Esophagus muscularis mucosa (tissue), 4 donors: ENCODE measurements around the gene ZNF618. TPM values are rescaled to one million over a fixed set of nuclear protein-coding genes. Genes with fewer than 3 reads are reported as not detected.

ENCODE experiments used
- DNase-seq: peaks from one replicate; pipeline ENCODE4 v3.0.0-alpha.2; 2017; ENCODE audit errors: extremely low spot score
- H3K27ac ChIP-seq, 4 donors: fragments of 200-600 bp; sonication (generic); replicated peaks in 1 of 4; 1 replicate in 3 of 4; 2 replicates in 1 of 4; pipeline ENCODE4 v1.5.1; 2016 to 2019; ENCODE audit warnings: mild to moderate bottlenecking in 1 of 4
- H3K27me3 ChIP-seq, 4 donors: fragments of 200-600 bp; sonication (generic); one replicate each; pipeline versions ENCODE4 v1.5.1 to v1.6.0; 2016 to 2019
- H3K36me3 ChIP-seq, 4 donors: fragments of 200-600 bp; sonication (generic); one replicate each; pipeline ENCODE4 v1.5.1; 2016 to 2019
- H3K4me1 ChIP-seq, 4 donors: fragments of 200-600 bp; sonication (generic); one replicate each; pipeline ENCODE4 v1.5.1; 2016 to 2019
- H3K4me3 ChIP-seq, 4 donors: fragments of 200-600 bp; sonication (generic); 1 replicate in 2 of 4; 2 replicates in 2 of 4; pipeline ENCODE4 v1.5.1; 2016 to 2019; ENCODE audit warnings: mild to moderate bottlenecking in 4 of 4, moderate library complexity in 1 of 4
- H3K9me3 ChIP-seq, 4 donors: fragments of 200-600 bp; sonication (generic); 1 replicate in 3 of 4; 2 replicates in 1 of 4; pipeline ENCODE4 v1.5.1; 2016 to 2019
- EP300 ChIP-seq: sonication (generic); formaldehyde crosslinking; IDR thresholded peaks from one replicate; pipeline ENCODE4 v1.6.1; 2017; ENCODE audit warnings: antibody characterized with exemption
- POLR2A ChIP-seq: fragments of 450-650 bp; IDR thresholded peaks from one replicate; pipeline ENCODE4 v1.6.1; 2017; ENCODE audit warnings: antibody characterized with exemption, moderate library complexity, mild to moderate bottlenecking, low read depth
- POLR2AphosphoS5 ChIP-seq, 2 donors: sonication (generic); formaldehyde crosslinking; IDR thresholded peaks; one replicate each; pipeline ENCODE4 v1.6.1; 2017; ENCODE audit warnings: antibody characterized with exemption in 2 of 2
- WGBS: methylation state at CpG from one replicate; pipeline ENCODE4 v1.1.5; 2018; 5-methylcytosine and 5-hydroxymethylcytosine counted together
- intact Hi-C: fragments of 100-400 bp; cut with DNase I; formaldehyde crosslinking; loops from one replicate; pipeline ENCODE4 v1.15.1; 2023
- total RNA-seq, 4 donors: library from RNA; depleted of rRNA; stranded (reverse); fragments of >200 nt; gene quantifications; one replicate each; pipeline versions ENCODE4 v1.1.0 to v1.2.1, GENCODE V29; 2016
- TF ChIP-seq, protein P1 (sequence below), 3 experiments: fragments of 200-600 bp in 2 of 3; fragments of 450-650 bp in 1 of 3; sonication (generic) in 2 of 3; IDR thresholded peaks; one replicate each; pipeline ENCODE4 v1.5.1; 2017 to 2019; ENCODE audit warnings: antibody characterized with exemption in 3 of 3, mild to moderate bottlenecking in 2 of 3, moderate library complexity in 1 of 3

The ZNF618 gene
- total RNA-seq, 4 donors from 2014 or later: 1.2 to 4.5 (median 2.6) TPM

DNA sequence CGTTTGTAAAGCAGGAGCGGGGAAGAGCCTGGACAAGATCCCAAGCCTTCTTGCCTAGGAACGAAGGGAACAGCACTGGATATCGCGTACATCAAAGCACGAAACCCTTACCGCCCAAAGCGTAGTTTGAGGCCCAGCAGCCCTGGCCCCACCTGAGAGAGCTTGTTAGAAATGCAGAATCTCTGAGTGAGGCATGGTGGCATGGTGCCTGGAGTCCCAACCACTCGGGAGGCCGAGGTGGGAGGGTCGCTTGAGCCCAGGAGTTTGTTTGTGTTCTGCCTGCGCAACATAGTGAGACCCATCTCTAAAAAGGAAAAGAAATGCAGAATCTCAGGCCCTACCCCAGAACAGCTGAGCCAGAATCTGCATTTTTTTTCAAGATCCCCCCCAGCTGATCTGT is 111.4 kb downstream of the ZNF618 start:
- TF ChIP-seq EP300 (no peak), POLR2AphosphoS5 (IDR thresholded peaks at IDR 0.05) (no peak), POLR2A (no peak)
- TF ChIP-seq, protein P1, sequence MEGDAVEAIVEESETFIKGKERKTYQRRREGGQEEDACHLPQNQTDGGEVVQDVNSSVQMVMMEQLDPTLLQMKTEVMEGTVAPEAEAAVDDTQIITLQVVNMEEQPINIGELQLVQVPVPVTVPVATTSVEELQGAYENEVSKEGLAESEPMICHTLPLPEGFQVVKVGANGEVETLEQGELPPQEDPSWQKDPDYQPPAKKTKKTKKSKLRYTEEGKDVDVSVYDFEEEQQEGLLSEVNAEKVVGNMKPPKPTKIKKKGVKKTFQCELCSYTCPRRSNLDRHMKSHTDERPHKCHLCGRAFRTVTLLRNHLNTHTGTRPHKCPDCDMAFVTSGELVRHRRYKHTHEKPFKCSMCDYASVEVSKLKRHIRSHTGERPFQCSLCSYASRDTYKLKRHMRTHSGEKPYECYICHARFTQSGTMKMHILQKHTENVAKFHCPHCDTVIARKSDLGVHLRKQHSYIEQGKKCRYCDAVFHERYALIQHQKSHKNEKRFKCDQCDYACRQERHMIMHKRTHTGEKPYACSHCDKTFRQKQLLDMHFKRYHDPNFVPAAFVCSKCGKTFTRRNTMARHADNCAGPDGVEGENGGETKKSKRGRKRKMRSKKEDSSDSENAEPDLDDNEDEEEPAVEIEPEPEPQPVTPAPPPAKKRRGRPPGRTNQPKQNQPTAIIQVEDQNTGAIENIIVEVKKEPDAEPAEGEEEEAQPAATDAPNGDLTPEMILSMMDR (IDR thresholded peaks at IDR 0.05): no peak
- 87% methylated on average over 12 of the region's 12 CpGs for WGBS
- H3K4me1 ChIP-seq: peaks cover 11 to 30% (median 17%) of the 10 kb centered on the region in 4 donors
- H3K4me3 ChIP-seq: no peak overlapping the region
- intact Hi-C loops: no loop called here
- peaks cover 0 to 8% (median 0%) of the 10 kb centered on the region in 4 donors for H3K36me3 ChIP-seq
- H3K27me3 ChIP-seq: no peaks in the 10 kb centered on the region
- H3K27ac ChIP-seq: no peak overlapping the region
- H3K9me3 ChIP-seq: no peaks in the 10 kb centered on the region
- DNase-seq: no peak

DNA sequence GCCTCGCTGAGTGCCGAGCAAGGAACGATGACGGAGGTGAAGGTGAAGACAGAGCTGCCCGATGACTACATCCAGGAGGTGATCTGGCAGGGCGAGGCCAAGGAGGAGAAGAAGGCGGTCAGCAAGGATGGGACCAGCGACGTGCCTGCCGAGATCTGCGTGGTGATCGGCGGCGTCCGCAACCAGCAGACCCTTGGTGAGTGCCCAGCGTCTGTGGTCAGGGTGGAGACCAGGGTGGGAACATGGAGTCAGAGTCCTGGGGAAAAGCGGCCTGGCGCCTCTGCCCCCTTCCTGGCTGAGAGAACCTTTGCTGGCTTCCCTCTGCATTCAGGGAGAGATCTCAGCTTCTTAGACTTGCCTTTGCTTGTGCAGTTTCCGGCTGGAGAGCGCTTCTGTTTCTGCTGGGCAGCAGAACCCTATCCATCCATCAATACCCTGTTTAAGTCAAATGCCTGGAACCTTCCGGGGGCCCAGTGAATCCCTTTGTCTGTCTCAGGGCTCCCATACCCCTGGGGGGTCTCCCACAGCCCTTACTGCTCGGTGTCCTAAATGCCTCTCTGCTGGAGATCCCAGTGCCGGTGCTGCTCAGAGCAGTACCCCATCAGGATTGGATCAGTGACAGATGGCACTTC is 112.4 kb downstream of the ZNF618 start:
- Histone ChIP-seq H3K4me1 (peaks cover 20 to 39% (median 27%) of the 10 kb centered on the region in 4 donors), H3K27me3 (no peaks in the 10 kb centered on the region), H3K4me3 (no peak overlapping the region), H3K36me3 (peaks cover 0 to 8% (median 0%) of the 10 kb centered on the region in 4 donors), H3K9me3 (no peaks in the 10 kb centered on the region), H3K27ac (peak overlapping the region in 2 of 4 donors; percentile 18 to 51)
- no peak for TF ChIP-seq EP300
- TF ChIP-seq POLR2A: no peak
- no peak for TF ChIP-seq POLR2AphosphoS5 (IDR thresholded peaks at IDR 0.05)
- TF ChIP-seq, protein P1 (IDR thresholded peaks at IDR 0.05): no peak
- intact Hi-C loops: no loop called here
- 96% methylated on average over 20 of the region's 23 CpGs for WGBS
- no peak for DNase-seq

DNA sequence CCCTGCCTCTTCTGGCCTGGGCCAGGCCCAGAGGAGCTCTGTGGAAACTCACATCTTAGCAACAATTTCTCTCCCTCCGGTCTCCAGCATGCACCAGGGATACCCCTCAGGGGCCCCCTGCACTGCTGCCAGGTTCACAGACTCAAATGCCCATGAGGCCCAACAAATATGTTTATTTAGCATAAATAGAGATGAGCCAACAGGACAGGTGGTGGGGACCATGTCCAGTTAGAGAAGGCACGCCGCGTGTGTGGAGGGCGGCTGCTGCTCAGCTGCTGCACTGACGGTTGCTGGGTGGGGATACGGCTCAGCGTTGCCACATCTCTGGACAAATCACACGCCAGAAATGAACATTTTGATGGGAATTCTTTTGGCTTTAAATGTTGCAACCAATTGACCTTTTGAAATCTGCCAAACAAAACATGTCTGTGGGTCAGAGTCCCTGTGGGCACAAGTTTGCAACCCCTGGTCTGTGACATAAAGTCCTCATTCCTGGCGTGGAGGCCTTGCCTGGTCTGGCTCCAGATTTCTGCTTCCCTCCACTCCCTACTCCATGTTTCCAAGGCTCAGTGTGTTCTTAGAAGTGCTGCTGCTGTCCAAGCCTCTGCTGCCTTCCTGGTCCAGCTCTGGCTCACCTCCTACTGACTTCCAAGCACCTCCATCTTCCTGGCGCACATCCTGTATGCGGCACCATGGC is 113.1 kb downstream of the ZNF618 start:
- Histone ChIP-seq H3K4me1 (peaks cover 27 to 46% (median 34%) of the 10 kb centered on the region in 4 donors), H3K9me3 (no peaks in the 10 kb centered on the region), H3K27ac (peak overlapping the region in 2 of 4 donors; percentile 18 to 51), H3K36me3 (peaks cover 0 to 8% (median 0%) of the 10 kb centered on the region in 4 donors), H3K27me3 (no peaks in the 10 kb centered on the region), H3K4me3 (no peak overlapping the region)
- TF ChIP-seq POLR2AphosphoS5 (IDR thresholded peaks at IDR 0.05): peak; percentile 30 to 53
- TF ChIP-seq, protein P1 (IDR thresholded peaks at IDR 0.05): no peak
- TF ChIP-seq EP300: no peak
- TF ChIP-seq POLR2A: no peak
- peak; percentile 93 for DNase-seq
- intact Hi-C loops: no loop called here
- 89% methylated on average over 12 of the region's 12 CpGs for WGBS

DNA sequence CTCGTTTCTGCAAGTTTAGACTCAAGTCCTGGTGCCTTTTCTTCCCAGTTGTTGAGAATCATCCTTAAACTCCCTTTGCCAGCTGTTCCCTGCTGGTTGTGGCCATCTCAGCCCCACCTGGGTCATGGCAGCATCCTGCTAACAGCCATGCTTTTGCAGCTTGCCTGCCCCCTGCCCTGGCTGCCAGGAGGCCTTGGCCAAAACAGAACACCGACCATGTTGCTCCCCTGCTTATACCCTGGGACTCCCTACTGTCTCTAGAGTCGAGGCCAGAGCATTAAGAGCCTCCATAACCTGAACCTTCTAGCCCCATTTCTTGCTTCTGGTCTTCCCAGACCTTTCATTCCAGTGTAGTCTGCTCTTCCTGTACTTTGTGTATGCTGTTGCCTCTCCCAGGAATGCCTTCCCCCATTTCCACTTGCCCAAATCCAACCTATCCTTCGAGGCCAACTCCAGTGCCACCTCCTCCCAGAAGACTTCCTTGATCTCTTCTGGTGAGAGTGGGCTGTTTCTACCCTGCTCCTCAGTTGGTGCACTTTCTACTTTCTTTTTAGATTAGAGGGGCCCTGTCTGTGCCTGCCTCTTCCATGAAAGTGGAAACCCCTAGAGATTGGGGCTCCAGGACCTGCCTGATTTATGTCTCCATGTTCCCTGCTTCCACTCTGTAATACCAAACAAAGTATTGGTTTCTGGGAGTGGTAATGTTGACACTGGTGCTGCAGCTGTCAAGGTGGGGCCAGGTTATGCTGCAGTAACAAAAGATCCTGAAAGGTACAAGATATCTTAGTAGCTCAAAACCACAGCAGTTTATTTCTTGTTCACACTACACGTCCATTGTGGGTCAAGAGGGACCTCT is 113.8 kb downstream of the ZNF618 start:
- TF ChIP-seq, protein P1 (IDR thresholded peaks at IDR 0.05): no peak
- TF ChIP-seq POLR2A (no peak), POLR2AphosphoS5 (IDR thresholded peaks at IDR 0.05) (no peak), EP300 (no peak)
- intact Hi-C loops: no loop called here

More for the DNA sequence above, 113.8 kb downstream of the ZNF618 start:
- no peak for DNase-seq
- Histone ChIP-seq H3K36me3 (peaks cover 0 to 8% (median 0%) of the 10 kb centered on the region in 4 donors), H3K4me3 (no peak overlapping the region), H3K9me3 (no peaks in the 10 kb centered on the region), H3K27me3 (no peaks in the 10 kb centered on the region), H3K4me1 (peaks cover 32 to 50% (median 38%) of the 10 kb centered on the region in 4 donors), H3K27ac (peak overlapping the region in 1 of 4 donors; percentile 6)
- 89% methylated on average over 5 of the region's 5 CpGs for WGBS
